H9 (cell line): ENCODE data around the gene GDPD4. TPM values are rescaled to one million over a fixed set of nuclear protein-coding genes. Genes with fewer than 3 reads are reported as not detected.
A peak's percentile ranks its signal among the peaks of the same experiment; 100 is the strongest.

Source experiments
- DNase-seq: peaks from one replicate; pipeline ENCODE4 v3.0.0-alpha.2; 2017
- H2AFZ ChIP-seq: one replicate; pipeline ENCODE4 v1.6.1; 2013; ENCODE audit warnings: mild to moderate bottlenecking, low read length, control low read depth, moderate library complexity
- H2AK5ac ChIP-seq: 2 replicates; pipeline ENCODE4 v1.6.1; 2013; ENCODE audit warnings: low read length, control low read depth, mixed read lengths; ENCODE audit not compliant: insufficient read length
- H2BK120ac ChIP-seq: one replicate; pipeline ENCODE4 v1.6.1; 2013; ENCODE audit warnings: low read depth, mild to moderate bottlenecking, low read length, control low read depth, inconsistent platforms; ENCODE audit not compliant: poor library complexity, severe bottlenecking
- H2BK12ac ChIP-seq: 2 replicates; pipeline ENCODE4 v1.6.1; 2013; ENCODE audit warnings: low read length, control low read depth, mixed read lengths, low read depth; ENCODE audit not compliant: insufficient read length
- H2BK15ac ChIP-seq: 2 replicates; pipeline ENCODE4 v1.6.1; 2013; ENCODE audit warnings: low read depth, low read length, control low read depth
- H2BK20ac ChIP-seq: one replicate; pipeline ENCODE4 v1.6.1; 2013; ENCODE audit warnings: low read depth, mild to moderate bottlenecking, low read length, control low read depth, inconsistent platforms; ENCODE audit not compliant: poor library complexity, severe bottlenecking
- H2BK5ac ChIP-seq: 2 replicates; pipeline ENCODE4 v1.6.1; 2013; ENCODE audit warnings: low read length, control low read depth, mixed read lengths; ENCODE audit not compliant: insufficient read length
- H3K14ac ChIP-seq: 2 replicates; pipeline ENCODE4 v1.6.1; 2013; ENCODE audit warnings: low read length, control low read depth; ENCODE audit not compliant: insufficient read depth
- H3K18ac ChIP-seq: 2 replicates; pipeline ENCODE4 v1.6.1; 2013; ENCODE audit warnings: low read depth, mild to moderate bottlenecking, mixed read lengths, low read length, control low read depth; ENCODE audit not compliant: insufficient read length
- H3K23ac ChIP-seq: 2 replicates; pipeline ENCODE4 v1.6.1; 2013; ENCODE audit warnings: low read length, control low read depth, mixed read lengths, low read depth; ENCODE audit not compliant: insufficient read length
- H3K23me2 ChIP-seq: 2 replicates; pipeline ENCODE4 v1.6.1; 2013; ENCODE audit warnings: low read depth, mild to moderate bottlenecking, mixed read lengths, low read length, control low read depth; ENCODE audit not compliant: insufficient read length, poor library complexity, severe bottlenecking
- H3K27ac ChIP-seq: 2 replicates; pipeline ENCODE4 v1.5.1; 2013; ENCODE audit warnings: low read length, control low read depth, mixed read lengths, low read depth; ENCODE audit not compliant: insufficient read length
- H3K27me3 ChIP-seq: 2 replicates; pipeline ENCODE4 v1.6.1; 2013; ENCODE audit warnings: low read length, control low read depth, inconsistent platforms; ENCODE audit not compliant: insufficient read depth
- H3K4ac ChIP-seq: 2 replicates; pipeline ENCODE4 v1.6.1; 2013; ENCODE audit warnings: low read depth, mild to moderate bottlenecking, control low read depth, inconsistent platforms, low read length, moderate library complexity
- H3K4me1 ChIP-seq: 2 replicates; pipeline ENCODE4 v1.6.1; 2013; ENCODE audit warnings: low read length, control low read depth, inconsistent platforms; ENCODE audit not compliant: insufficient read depth
- H3K4me2 ChIP-seq: 2 replicates; pipeline ENCODE4 v1.6.1; 2013; ENCODE audit warnings: low read length, control low read depth, mixed read lengths; ENCODE audit not compliant: insufficient read length, insufficient read depth
- H3K56ac ChIP-seq: 2 replicates; pipeline ENCODE4 v1.6.1; 2013; ENCODE audit warnings: low read depth, mild to moderate bottlenecking, mixed read lengths, low read length, control low read depth; ENCODE audit not compliant: insufficient read length
- H3K79me1 ChIP-seq: 2 replicates; pipeline ENCODE4 v1.6.1; 2013; ENCODE audit warnings: low read depth, mild to moderate bottlenecking, moderate library complexity, low read length, control low read depth, inconsistent platforms; ENCODE audit not compliant: insufficient read depth, poor library complexity, severe bottlenecking
- H3K79me2 ChIP-seq: 2 replicates; pipeline ENCODE4 v1.6.1; 2013; ENCODE audit warnings: low read length, control low read depth, inconsistent platforms; ENCODE audit not compliant: insufficient read depth
- H3K9ac ChIP-seq: 2 replicates; pipeline ENCODE4 v1.6.1; 2013; ENCODE audit warnings: low read length, control low read depth, mixed read lengths; ENCODE audit not compliant: insufficient read length; ENCODE audit errors: extremely low read depth
- H3K9me3 ChIP-seq: one replicate; pipeline ENCODE4 v1.6.1; 2013; ENCODE audit warnings: low read depth, low read length, inconsistent platforms; ENCODE audit not compliant: control insufficient read depth
- H3T11ph ChIP-seq: one replicate; pipeline ENCODE4 v1.6.1; 2013; ENCODE audit warnings: mild to moderate bottlenecking, low read length, control low read depth, inconsistent platforms
- H4K20me1 ChIP-seq: one replicate; pipeline ENCODE4 v1.6.1; 2013; ENCODE audit not compliant: control insufficient read depth, insufficient read length, insufficient read depth
- H4K5ac ChIP-seq: 2 replicates; pipeline ENCODE4 v1.6.1; 2013; ENCODE audit warnings: low read depth, mild to moderate bottlenecking, mixed read lengths, low read length, control low read depth; ENCODE audit not compliant: insufficient read length
- H4K8ac ChIP-seq: replicated peaks from 2 replicates; pipeline ENCODE4 v1.6.1; 2013; ENCODE audit warnings: low read length, control low read depth, mixed read lengths, low read depth; ENCODE audit not compliant: insufficient read length
- H4K91ac ChIP-seq: 2 replicates; pipeline ENCODE4 v1.6.1; 2013; ENCODE audit warnings: low read depth, mild to moderate bottlenecking, moderate library complexity, mixed read lengths, low read length, control low read depth; ENCODE audit not compliant: insufficient read length
- H3K27ac Mint-ChIP-seq, 3 experiments: 2 replicates in 2 of 3; 3 replicates in 1 of 3; pipeline ENCODE4 v1.8.0; 2020 to 2021; ENCODE audit warnings: mixed read lengths in 3 of 3, mild to moderate bottlenecking in 1 of 3, moderate library complexity in 1 of 3
- H3K27me3 Mint-ChIP-seq: 2 replicates; pipeline ENCODE4 v1.8.0; 2021; ENCODE audit warnings: low read depth, mild to moderate bottlenecking, moderate library complexity, mixed read lengths
- H3K36me3 Mint-ChIP-seq, 3 experiments: 2 replicates in 2 of 3; 3 replicates in 1 of 3; pipeline ENCODE4 v1.8.0; 2020 to 2021; ENCODE audit warnings: low read depth in 3 of 3, mixed read lengths in 3 of 3; ENCODE audit not compliant: insufficient read depth in 1 of 3
- H3K4me1 Mint-ChIP-seq, 2 experiments: 2 replicates each; pipeline ENCODE4 v1.8.0; 2020; ENCODE audit warnings: mixed read lengths in 2 of 2
- H3K4me3 Mint-ChIP-seq, 2 experiments: 2 replicates in 1 of 2; 3 replicates in 1 of 2; pipeline ENCODE4 v1.8.0; 2020 to 2021; ENCODE audit warnings: mild to moderate bottlenecking in 2 of 2, mixed read lengths in 2 of 2, moderate library complexity in 1 of 2
- H3K9me3 Mint-ChIP-seq, 2 experiments: 2 replicates in 1 of 2; 3 replicates in 1 of 2; pipeline ENCODE4 v1.8.0; 2020; ENCODE audit warnings: mild to moderate bottlenecking in 2 of 2, mixed read lengths in 2 of 2, moderate library complexity in 1 of 2
- CTCF ChIP-seq: fragments of 200-600 bp; sonication (generic); conservative IDR thresholded peaks from 3 replicates; pipeline ENCODE4 v1.8.0; 2021; ENCODE audit warnings: antibody characterized with exemption, mild to moderate bottlenecking
- whole genome bisulfite sequencing: extraction: QIAGEN DNeasy Blood & Tissue Kit; methylation state at CpG from one replicate; pipeline ENCODE4 v1.1.7; 2013; ENCODE audit warnings: missing lambda C conversion rate, low lambda C conversion rate, mixed read lengths; ENCODE audit not compliant: insufficient read length; ENCODE audit errors: extremely low coverage; 5-methylcytosine and 5-hydroxymethylcytosine counted together
- total RNA-seq: library from RNA; stranded (reverse); gene quantifications from 2 replicates; pipeline ENCODE4 v1.2.1, GENCODE V29; 2021

GDPD4 gene
- total RNA-seq, 1 experiment from 2014 or later = not detected

GRCh38 chr11:77252555-77253270 is 48.8 kb downstream of the GDPD4 start:
- Histone ChIP-seq H3K4me2 (no peak overlapping the region), H2BK5ac (no peak overlapping the region)
- no peaks in the 10 kb centered on the region; a peak in 1 of 7 replicates for H3K36me3 Mint-ChIP-seq

More at GRCh38 chr11:77252555-77253270, 48.8 kb downstream of the GDPD4 start:
- no peak for DNase-seq
- H3K27me3 ChIP-seq = no peaks in the 10 kb centered on the region; the same call in 1 of the 2 replicates
- H2BK20ac ChIP-seq = no peak overlapping the region
- H3T11ph ChIP-seq = no peak overlapping the region
- no peak overlapping the region for H3K4me3 Mint-ChIP-seq
- no peaks in the 10 kb centered on the region for H3K9me3 Mint-ChIP-seq
- no CpG with 5 or more reads among the region's 3 CpGs for WGBS
- no peaks in the 10 kb centered on the region for H3K79me1 ChIP-seq
- no peak for TF ChIP-seq CTCF
- no peak overlapping the region for H3K18ac ChIP-seq
- H2BK15ac ChIP-seq = no peak overlapping the region
- no peak overlapping the region for H3K4ac ChIP-seq
- H3K23me2 ChIP-seq = no peaks in the 10 kb centered on the region
- no peak overlapping the region for H3K27ac ChIP-seq
- H3K14ac ChIP-seq = no peak overlapping the region
- no peaks in the 10 kb centered on the region for H3K79me2 ChIP-seq
- H3K9ac ChIP-seq = no peak overlapping the region
- H3K4me1 ChIP-seq = no peaks in the 10 kb centered on the region
- no peaks in the 10 kb centered on the region for H3K4me1 Mint-ChIP-seq
- no peak overlapping the region for H2AK5ac ChIP-seq
- no peak overlapping the region for H2BK120ac ChIP-seq
- no peak overlapping the region for H3K23ac ChIP-seq
- H4K91ac ChIP-seq = no peak overlapping the region
- H4K8ac ChIP-seq = no peak overlapping the region
- H4K5ac ChIP-seq = no peak overlapping the region
- no peaks in the 10 kb centered on the region for H3K9me3 ChIP-seq
- no peaks in the 10 kb centered on the region for H4K20me1 ChIP-seq
- no peak overlapping the region for H2BK12ac ChIP-seq
- H3K56ac ChIP-seq = no peak overlapping the region
- H3K27ac Mint-ChIP-seq = 0 out of 7 replicates have a peak overlapping the region, but pooled peaks of 1 of the 3 experiments have one; percentile 16
- no peak overlapping the region for H2AFZ ChIP-seq
- no peaks in the 10 kb centered on the region for H3K27me3 Mint-ChIP-seq
